ENCODE data around the gene ZNF740.
"Not testable (repeated sequence)": the region's sequence is repeated elsewhere in the genome, so short reads cannot be mapped to it uniquely, and the experiment has no call there.

The ZNF740 gene

GRCh38 chr12:53180220-53180930 is at the start of gene ZNF740, which contains the start of gene CSAD:
TSS of gene ZNF740 (plus strand) at chr12:53180722. CDS start at chr12:53181984, 1,262 bp downstream.
TSS of gene CSAD (minus strand) at chr12:53180925. CDS start at chr12:53173470, 7,455 bp downstream.
- peak; percentile 88 for DNase-seq (ENCODE audit: low read depth)

- DNase-seq (ENCODE audit: low read depth) = no peak
Measured at GRCh38 chr12:53131844-53132243, 48.7 kb upstream of the ZNF740 start.

GRCh38 chr12:53133722-53134121 is 46.8 kb upstream of the ZNF740 start:
- DNase-seq (ENCODE audit: low read depth) = no peak

GRCh38 chr12:53143355-53143754 is 37.2 kb upstream of the ZNF740 start:
- DNase-seq (ENCODE audit: low read depth) = no peak

DNA sequence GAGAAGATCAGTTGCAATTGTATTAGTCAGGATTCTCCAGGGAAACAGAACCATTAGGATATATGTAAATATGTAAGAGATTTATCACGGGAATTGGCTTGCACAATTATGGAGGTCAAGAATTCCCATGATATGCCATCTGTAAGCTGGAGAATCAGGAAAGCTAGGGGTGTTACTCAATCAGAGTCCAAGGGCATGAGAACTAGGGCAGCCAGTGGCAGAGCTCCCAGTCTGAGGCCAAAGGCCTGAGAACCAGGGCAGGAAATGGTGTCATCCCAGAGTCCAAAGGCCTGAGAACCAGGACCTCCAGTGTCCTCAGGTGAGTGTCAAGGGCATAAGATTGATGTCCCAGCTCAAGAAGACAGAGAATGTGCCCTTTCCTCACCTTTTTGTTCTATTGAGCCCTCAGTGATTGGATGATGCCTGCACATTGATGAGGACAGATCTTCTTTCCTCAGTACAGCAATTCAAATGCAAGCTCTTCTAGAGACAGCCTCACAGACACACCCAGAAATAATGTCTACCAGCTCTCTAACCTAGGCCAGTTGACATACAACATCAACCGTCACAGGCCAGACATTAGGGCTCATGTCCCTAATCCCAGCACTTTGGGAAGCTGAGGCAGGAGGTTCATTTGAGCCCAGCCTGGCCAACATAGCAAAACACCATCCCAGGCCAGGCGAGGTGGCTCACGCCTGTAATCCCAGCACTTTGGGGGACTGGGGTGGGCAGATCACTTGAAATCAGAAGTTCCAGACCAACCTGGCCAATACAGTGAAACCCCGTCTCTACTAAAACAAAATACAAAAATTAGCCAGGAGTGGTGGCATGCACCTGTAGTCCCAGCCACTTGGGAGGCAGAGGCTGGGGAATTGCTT is 34.9 kb upstream of the ZNF740 start:
- no peak for DNase-seq (ENCODE audit: low read depth)

- no peak for DNase-seq (ENCODE audit: low read depth)
Measured at GRCh38 chr12:53147181-53147580, 33.3 kb upstream of the ZNF740 start.

GRCh38 chr12:53147653-53148052 is 32.9 kb upstream of the ZNF740 start:
- no peak for DNase-seq (ENCODE audit: low read depth)

DNA sequence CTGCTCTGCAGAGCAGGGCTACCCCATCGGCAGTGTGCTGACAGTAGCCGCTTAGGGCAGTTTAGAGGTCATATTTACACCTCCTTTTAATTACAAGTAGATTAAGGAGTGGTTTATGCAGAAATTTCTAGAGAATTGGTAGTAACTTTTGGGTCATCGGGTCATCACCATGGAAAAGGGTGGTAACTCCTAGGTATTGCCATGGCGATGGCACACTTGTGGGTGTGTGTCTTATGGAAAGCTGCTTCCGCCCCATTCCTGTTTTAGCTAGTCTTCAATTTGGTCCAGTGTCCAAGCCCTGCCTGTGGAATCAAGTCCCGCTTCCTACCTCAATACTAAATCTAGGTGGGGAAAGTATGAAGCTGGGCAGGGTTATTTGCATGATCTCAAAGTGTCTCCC is 29.5 kb upstream of the ZNF740 start:
- DNase-seq (ENCODE audit: low read depth) = no peak

- no peak for DNase-seq (ENCODE audit: low read depth)
Measured at GRCh38 chr12:53152390-53152789, 28.1 kb upstream of the ZNF740 start.

- DNase-seq (ENCODE audit: low read depth) = peak; percentile 67
Measured at GRCh38 chr12:53159195-53159839, 21.2 kb upstream of the ZNF740 start.

DNA sequence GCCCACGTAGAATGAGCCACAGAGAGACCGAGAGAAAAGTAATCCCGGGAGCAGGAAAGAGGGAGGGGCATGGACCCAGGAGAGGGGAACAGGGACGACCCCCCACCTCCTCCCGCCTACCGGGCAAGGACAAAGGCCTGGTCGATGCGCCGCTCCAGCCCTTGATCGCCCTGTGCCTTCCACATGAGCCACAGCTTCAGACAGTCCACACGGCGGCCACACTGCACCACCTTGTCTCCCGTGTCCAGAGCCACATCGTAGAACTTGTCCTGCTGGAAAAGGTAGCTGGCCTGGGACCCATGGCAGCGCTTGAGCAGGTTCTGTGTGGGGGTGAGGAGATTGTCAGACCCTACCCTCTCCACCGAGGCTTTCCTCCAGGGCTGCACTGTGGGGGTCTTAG is 20.5 kb upstream of the ZNF740 start:
- no peak for DNase-seq (ENCODE audit: low read depth)

DNA sequence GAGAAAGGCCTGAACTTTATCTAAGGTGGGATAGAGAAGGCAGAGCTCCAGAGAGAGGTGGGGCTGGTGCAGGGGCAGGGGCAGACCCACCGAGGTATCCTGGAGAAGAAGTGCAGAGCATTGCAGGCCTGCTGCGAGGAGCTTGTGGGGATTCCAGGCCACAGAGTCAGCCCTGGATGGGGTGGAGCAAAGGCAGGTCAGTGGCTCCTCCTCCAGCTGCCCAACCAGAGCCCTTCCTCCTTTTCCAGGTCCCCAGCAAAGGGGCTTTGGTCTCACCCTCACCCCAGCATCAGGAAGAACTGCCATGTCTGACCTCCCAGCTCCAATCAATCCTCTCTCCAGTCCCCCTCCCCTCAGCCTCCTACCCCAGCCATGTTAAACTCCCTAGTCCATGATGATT is 19.8 kb upstream of the ZNF740 start:
- DNase-seq (ENCODE audit: low read depth) = no peak

DNA sequence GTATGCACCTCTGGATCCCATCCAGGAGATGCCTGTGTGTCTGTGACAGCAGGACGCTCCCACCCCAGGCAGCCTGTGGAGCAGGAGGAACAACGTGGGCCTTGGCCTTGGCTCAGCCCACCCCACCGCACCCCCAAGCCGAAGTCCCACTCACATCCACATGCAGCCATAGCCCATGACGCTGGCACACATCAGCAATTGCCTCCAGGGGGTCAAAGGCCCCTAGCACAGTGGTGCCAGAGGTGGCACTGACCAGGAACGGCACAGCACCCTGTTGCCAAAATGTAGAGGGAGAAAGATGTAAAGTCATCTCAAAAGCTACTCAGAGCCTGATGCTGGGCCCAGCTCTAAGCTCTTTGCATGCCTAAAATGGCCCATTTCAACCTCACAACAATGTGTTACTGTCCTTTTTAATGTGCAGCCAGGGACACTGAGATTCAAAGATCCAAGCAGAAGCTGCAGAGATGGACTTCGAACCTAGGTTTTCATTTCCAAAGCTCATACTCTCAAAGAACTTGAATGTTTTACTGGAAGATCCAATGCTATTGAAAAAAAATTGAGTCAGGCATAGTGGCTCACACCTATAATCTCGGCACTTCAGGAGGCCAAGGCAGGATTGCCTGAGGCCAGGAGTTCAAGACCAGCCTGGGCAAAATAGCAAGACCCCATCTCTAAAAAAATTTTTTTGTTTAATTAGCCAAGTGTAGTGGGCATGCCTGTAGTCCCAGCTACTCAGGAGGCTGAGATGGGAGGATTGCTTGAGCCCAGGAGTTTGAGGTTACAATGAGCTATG is 19.2 kb upstream of the ZNF740 start:
- DNase-seq (ENCODE audit: low read depth) = no peak

DNA sequence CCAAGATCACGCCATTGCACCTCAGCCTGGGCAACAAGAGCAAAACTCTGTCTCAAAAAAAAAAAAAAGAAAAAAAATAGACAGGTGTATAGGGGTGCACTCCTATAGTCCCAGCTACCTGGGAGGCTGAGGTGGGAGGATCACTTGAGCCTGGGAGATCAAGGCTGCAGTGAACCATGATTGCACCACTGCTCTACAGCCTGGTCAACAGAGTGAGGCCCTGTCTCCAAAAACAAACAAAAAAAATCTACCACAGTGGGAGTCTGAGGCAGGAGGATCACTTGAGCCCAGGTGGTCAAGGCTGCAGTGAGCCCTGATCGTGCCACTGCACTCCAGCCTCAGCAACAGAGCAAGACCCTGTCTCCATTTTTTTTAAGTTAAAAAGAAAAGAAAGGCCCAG is 17.5 kb upstream of the ZNF740 start:
- not testable (repeated sequence) for DNase-seq (ENCODE audit: low read depth)

DNA sequence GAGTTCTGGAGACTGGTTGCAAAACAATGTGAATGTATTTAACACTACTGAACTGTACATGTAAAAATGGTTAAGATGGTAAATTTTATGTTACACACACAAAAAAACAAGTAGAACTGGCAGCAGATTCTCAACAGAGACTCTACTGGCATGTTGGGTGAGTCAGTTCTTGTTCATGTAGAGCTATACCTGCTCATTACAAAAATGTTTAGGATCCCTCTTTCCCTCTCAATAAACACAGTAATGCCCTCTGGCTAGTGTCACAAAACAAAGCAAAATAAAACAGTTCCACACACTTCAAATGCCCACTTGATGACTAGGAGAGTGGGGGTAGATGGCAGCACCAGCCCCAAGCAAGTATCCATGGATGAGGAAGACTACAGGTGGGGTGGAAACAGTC is 13.7 kb upstream of the ZNF740 start:
- no peak for DNase-seq (ENCODE audit: low read depth)

GRCh38 chr12:53169644-53170043 is 10.9 kb upstream of the ZNF740 start:
- DNase-seq (ENCODE audit: low read depth) = no peak

GRCh38 chr12:53170215-53170614 is 10.3 kb upstream of the ZNF740 start:
- no peak for DNase-seq (ENCODE audit: low read depth)

DNA sequence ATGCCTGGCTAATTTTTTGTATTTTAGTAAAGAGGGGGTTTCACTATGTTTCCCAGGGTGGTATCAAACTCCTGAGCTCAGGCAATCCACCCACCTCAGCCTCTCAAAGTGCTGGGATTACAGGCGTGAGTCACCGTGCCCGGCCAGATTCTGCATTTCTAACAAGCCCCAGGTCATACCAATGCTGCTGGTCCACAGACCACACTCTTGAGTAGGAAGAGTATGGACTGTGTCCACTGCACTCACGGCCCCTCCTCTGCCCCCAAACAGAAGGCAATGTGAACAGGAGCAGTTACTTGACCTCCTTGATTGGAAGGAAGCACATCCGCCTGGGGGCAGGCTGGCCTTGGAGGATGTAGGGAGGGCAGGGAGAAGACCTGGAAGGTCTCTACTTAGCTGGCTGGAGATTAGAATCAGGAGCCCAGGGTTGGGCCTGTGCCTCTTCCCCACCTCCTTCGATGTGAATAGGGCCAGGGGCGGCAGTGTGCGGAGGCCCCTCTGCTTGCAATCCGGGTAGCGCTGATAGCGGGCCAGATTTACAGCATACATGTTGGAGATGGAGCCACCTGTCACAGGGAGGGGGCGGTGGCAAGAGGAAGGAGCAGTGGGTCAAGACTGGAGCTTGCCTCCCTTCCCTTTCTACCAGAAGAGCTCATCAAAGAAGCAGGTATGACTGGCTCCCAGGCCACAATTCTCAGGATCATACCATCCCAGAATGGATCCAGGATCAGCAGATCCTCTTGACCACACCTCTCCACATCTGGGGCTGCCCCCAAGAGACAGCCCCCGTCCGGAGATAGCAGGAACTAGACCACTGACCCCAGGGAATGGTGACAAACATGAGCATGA is 9.4 kb upstream of the ZNF740 start:
- no peak for DNase-seq (ENCODE audit: low read depth)

GRCh38 chr12:53171725-53172329 is 8.7 kb upstream of the ZNF740 start:
- DNase-seq (ENCODE audit: low read depth) = no peak

GRCh38 chr12:53172352-53172751 is 8.2 kb upstream of the ZNF740 start:
- DNase-seq (ENCODE audit: low read depth) = no peak
